GM19035 (cell line): ENCODE measurements around the gene SIK3.

Experiments
- ATAC-seq: cut with Tn5 transposase; IDR thresholded peaks from one replicate; pipeline ENCODE4 v1.9.1; 2021; ENCODE audit not compliant: unreplicated experiment

Gene SIK3

DNA sequence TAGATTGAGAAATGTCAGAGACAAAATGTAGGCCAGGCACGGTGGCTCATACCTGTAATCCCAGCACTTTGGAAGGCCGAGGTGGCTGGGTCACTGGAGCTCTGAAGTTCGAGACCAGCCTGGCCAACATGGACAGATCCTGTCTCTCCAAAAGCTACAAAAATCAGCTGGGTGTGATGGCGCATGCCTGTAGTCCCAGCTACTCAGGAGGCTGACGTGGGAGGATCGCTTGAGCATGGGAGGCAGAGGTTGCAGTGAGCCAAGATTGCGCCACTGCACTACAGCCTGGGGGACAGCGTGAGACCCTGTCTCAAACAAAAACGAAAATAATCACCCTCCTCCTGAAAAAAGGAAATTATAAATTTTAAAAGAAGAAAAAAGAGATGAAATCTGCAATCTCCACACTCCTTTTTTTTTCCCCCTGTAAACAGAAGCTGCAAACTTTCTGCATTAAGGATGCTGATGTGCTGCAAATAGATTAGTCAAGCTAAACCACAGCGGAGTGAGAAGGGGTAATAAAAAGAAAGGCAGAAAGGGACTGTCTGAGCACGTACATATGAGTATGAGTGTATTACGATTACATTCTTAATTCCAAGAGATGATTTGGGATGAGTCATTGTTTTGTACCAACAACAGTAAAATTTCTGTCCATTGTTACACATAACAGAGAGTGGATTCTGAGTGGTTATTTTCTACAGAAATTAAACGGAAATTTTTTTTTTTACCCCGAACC is 87.3 kb downstream of the SIK3 start:
- no peak for ATAC-seq

DNA sequence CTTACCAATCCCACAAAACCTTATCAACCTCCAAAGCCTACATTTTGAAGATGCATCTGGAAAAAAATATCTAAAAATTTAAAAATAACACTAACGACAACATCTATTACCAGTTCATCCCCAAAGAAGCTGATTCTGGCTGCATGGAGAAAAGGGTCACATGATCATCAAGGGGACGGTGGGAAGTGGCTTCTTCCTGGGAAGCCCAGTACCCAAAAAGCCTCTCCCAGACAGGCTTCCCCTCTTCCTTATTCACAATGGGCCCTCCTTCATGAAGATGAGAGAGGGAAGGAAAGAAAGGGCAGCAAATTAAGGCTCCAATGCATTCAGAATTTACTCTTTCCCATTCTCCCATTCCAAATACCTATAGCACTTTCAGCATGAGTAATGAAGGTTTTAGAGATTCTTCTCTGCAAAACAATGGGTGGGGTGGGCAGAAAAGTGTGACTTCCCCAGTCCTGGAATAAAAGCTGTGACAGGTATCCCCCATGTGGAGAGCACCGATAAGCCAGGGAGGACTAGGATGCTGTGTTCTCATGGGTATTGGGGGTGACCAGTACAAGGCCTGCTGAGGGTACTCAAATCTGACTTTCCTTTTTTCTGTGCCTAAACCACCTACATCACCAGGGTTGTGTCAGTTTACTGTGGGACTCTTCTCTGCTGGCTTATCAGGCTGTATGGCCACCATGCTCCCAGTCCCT is 88.2 kb downstream of the SIK3 start:
- no peak for ATAC-seq

GRCh38 chr11:117005758-117006157 is 92.5 kb downstream of the SIK3 start:
- no peak for ATAC-seq

DNA sequence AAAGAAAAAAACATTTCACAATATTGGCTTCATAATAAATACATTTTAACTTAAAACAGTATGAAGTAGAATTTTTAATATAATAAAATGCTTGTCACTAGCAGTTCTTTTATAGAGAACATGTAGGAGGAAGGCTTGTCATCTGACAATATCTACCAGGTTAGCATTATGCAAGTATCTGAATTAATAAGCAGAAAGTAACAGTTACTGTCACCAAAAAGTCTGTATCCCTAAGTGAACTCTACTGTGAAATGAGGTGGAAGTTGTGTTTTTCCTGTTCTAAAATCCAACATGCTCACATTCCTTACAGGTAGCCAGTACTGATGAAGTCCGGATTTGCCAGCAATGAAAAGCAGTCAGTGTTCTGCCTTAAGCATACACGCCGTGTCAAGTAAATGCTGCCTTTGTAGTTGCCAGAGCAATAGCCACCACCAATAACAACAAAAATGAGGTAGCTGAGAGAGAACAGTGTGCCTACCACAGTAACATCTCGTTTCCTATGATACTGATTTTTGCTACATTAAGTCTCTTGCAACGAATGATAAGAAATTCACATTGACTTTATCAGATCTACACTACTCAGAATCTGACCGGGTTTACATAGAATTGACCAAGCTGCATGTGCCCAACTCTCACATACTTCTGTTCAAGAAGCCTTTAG is 95.5 kb downstream of the SIK3 start:
- ATAC-seq: no peak

GRCh38 chr11:117000014-117000737 is 98.1 kb downstream of the SIK3 start:
- ATAC-seq: no peak

- ATAC-seq: no peak
Observed at GRCh38 chr11:116997071-116997470, 101.2 kb downstream of the SIK3 start.

DNA sequence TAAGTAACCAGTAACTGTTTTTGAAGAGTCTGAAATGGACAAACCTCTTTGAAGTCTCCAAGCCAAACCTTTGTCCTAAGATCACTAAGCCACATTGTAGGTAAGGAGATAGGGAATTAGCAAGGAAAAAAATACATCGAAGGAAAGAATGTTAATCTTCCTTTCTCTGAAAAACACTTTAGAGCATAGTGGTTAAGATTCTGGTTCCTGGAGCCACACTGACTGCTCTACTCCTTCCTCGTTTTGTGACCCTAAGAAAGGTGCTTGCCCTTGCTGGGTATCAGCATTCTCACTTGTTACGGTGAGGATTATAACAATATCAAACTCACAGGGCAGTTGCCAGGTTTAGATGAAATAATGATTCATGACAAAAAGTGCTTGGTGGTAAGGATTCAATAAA is 104.0 kb downstream of the SIK3 start:
- ATAC-seq: no peak

DNA sequence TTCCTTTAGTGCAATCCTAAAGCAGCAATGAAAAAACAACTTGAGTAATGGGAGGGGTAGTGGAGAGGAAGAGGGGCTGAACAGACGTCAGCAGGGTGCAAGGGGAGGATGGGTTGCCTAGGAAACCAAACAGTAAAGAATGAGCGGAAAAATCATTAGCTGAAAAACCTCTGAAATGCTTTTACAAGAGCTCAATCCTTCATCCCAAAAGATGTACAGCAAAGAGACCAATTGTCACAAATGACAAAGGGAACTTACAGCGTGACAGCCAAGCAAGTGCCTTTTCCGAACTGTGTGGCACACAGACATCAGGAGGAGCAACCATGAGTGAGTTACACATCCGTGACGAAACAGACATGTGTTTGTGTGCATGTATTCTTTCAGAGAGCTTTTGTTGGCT is 104.6 kb downstream of the SIK3 start:
- no peak for ATAC-seq

- ATAC-seq: no peak
Observed at GRCh38 chr11:116991491-116991890, 106.7 kb downstream of the SIK3 start.

DNA sequence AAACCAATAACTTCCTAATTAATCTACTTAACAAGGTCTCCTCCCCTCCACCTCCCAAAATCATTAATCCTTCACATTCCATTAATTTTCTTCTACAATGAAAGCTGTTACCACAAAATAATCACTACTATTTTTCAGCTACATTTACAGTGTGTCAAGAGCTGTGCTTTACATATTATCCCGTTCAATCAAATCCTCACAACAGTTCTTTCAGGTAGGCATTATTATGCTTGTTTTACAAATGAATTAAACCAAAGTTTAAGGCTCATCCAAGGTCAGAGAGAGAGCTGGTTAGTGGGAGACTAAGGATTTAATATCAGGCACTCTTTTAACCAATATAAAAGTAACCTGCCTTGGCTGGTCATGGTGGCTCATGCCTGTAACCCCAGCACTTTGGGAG is 107.4 kb downstream of the SIK3 start:
- no peak for ATAC-seq

GRCh38 chr11:116990061-116990473 is 108.2 kb downstream of the SIK3 start:
- no peak for ATAC-seq

- ATAC-seq: no peak
Observed at GRCh38 chr11:116989184-116989583, 109.0 kb downstream of the SIK3 start.

- ATAC-seq: peak; percentile 78
Observed at GRCh38 chr11:116986521-116987105, 111.6 kb downstream of the SIK3 start.

DNA sequence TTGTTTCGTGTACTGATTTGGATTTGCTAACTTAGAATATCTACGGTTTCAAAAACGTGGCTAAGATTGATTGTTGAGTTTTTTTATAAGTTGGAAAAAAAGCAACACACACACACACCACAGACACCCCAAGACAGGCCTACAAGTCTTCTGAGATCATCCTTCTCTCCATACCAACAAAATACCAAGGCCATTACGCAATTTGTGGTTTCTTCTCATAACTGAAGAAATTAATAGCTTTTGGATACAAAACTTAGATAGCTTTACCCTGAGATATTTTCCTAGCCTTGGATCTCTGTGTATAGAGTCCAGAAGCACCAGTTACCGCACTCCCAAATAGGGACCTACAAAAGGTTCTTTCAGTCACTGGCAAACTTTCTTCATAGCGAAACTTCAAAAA is 113.6 kb downstream of the SIK3 start:
- no peak for ATAC-seq

GRCh38 chr11:116984186-116984585 is 114.0 kb downstream of the SIK3 start:
- ATAC-seq: no peak

- no peak for ATAC-seq
Observed at GRCh38 chr11:116981266-116981885, 116.9 kb downstream of the SIK3 start.

GRCh38 chr11:116980136-116980793 is 118.0 kb downstream of the SIK3 start:
- ATAC-seq: peak; percentile 85

DNA sequence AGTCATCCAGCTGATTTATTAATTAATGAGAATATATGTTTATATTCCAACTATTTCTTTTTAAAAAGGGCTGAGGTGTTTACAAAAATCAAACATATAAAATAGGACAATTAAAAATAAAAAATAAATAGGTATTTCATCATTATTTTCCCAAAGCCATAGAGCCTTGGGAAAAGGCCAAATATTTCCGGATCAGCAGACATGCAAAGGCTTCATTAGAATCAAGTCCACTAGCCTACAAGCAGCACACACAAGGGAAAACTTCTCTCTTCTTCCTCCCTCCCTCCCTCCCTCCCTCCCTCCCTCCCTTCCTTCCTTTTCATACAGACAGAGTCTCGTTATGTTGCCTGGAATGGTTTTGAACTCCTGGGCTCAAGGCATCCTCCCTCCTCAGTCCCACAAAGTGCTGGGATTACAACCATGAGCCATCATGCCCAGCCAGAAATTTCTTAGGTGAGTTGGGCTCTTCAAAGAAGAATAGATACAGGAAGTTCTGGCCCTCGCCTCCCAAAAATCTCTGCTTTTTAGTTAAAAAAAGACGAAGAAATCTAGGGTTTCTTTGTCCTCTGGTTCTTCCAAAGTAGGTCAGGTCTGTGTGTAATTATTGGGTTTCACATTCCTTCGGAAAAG is 121.2 kb downstream of the SIK3 start:
- ATAC-seq: no peak

GRCh38 chr11:116975661-116976060 is 122.6 kb downstream of the SIK3 start:
- no peak for ATAC-seq

DNA sequence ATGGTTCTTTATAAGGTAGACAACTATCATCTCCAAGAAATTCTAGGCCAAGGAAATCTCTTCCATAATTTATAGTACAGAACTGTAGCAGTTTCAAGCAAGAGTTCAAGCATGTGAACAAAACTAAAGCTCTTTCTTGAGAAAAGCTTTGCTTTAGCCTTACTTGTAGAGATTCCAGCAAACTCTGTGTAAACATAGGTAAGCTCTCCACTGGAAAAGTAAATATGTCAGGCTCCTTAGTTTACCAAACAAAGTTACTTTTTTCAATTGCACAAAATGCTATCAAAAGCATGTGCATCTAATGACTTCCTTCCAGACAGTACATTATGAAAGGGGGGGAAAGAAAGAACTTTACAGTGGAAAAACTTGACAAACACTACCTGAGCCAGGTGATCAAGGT is 125.0 kb downstream of the SIK3 start:
- no peak for ATAC-seq
